Hypothalamus (tissue), 51 donors: Measurements from ENCODE around the gene RPL23.

Experiments used
- DNase-seq, 51 donors: peaks; one replicate each; lab custom pipeline; 2025; lab: John Stamatoyannopoulos, UW

RPL23 gene

GRCh38 chr17:38885044-38885727, 31.7 kb upstream of the RPL23 start:
- DNase-seq = no peak

GRCh38 chr17:38883592-38884526, 30.3 kb upstream of the RPL23 start:
- peak in 18 of 51 donors; percentile 13 to 74 (median 42) for DNase-seq

GRCh38 chr17:38882870-38883269, 29.3 kb upstream of the RPL23 start:
- no peak for DNase-seq

GRCh38 chr17:38881600-38882191, 28.2 kb upstream of the RPL23 start:
- peak in 26 of 51 donors; percentile 9 to 76 (median 33) for DNase-seq

- DNase-seq = no peak
Observed at GRCh38 chr17:38879878-38880665, 26.6 kb upstream of the RPL23 start.

GRCh38 chr17:38877130-38877851, 23.8 kb upstream of the RPL23 start:
- DNase-seq = peak in 24 of 51 donors; percentile 22 to 72 (median 43)

GRCh38 chr17:38875477-38876075, 22.1 kb upstream of the RPL23 start:
- DNase-seq = peak in 1 of 51 donors; percentile 10

GRCh38 chr17:38874505-38875400, 21.2 kb upstream of the RPL23 start:
- DNase-seq = peak in 17 of 51 donors; percentile 21 to 55 (median 37)

- no peak for DNase-seq
Observed at GRCh38 chr17:38873640-38874380, 20.3 kb upstream of the RPL23 start.

- DNase-seq = peak in 1 of 51 donors; percentile 33
Observed at GRCh38 chr17:38872671-38873385, 19.3 kb upstream of the RPL23 start.

- DNase-seq = no peak
Observed at GRCh38 chr17:38872027-38872511, 18.5 kb upstream of the RPL23 start.

- DNase-seq = peak in 11 of 51 donors; percentile 7 to 63 (median 32)
Observed at GRCh38 chr17:38871247-38872015, 17.9 kb upstream of the RPL23 start.

- DNase-seq = peak in 38 of 51 donors; percentile 28 to 90 (median 58)
Observed at GRCh38 chr17:38870259-38871165, 17.0 kb upstream of the RPL23 start.

GRCh38 chr17:38869526-38870258, 16.2 kb upstream of the RPL23 start, which contains the start of gene LASP1:
Gene LASP1, plus strand, starts transcription at chr17:38870058. Its CDS starts 132 bp downstream, at chr17:38870190.
- peak; percentile 54 to 91 (median 81) for DNase-seq
